ENCODE data around the gene MISP3. TPM values are rescaled to one million over a fixed set of nuclear protein-coding genes. Genes with fewer than 3 reads are reported as not detected.

MISP3 gene
- total and polyA plus RNA-seq, 7 experiments from 2014 or later = 0.18 to 1.9 (median 0.81) TPM

DNA sequence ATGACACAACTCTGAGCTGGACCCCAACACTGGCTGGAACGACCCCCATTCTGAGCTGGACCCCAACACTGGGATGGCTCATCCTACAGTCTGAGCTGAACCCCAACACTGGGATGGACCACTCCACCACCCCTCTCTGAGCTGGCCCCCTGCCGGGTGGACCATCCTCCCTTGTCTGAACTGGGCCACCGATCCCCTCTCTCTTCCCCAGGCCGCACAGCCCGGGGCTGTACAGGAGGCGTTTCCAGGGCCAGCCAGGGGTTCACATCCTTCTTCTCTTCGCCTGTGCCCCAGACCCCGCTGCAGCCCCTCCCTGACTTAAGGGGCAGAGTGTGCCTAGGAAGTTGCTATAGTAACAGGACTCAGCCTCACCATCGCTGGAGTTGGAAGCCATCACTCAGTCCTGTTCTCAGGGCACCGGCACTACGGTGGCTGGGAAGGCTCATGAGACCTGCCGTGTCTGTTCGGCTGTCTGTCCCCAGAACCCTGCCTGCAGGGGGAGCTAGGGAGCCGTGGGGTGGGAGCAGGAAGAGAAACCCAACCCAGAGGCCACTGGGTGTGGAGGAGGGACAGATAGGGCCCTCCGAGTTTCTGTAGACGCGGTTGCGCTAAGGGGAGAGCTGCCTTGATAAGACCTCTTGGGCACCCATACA is 41.3 kb downstream of the MISP3 start:
- no peaks in the 10 kb centered on the region for H3K27me3 ChIP-seq (ENCODE audit: control insufficient read depth in 2 of 2, insufficient read depth in 2 of 2, low read length in 2 of 2)
- no peak overlapping the region for H3K27ac ChIP-seq (ENCODE audit: low read depth, low read length)
- POLR2A ChIA-PET = interaction anchor here (1.2 kb wide), 2 partner anchors 34 to 38 kb away, joined by 3 to 4 read pairs; no protein-coding TSS in a partner anchor
- H3K36me3 ChIP-seq (ENCODE audit: control insufficient read depth in 2 of 3, insufficient read depth in 3 of 3, low read length in 3 of 3) = no peaks in the 10 kb centered on the region
- H3K9me3 ChIP-seq (ENCODE audit: control insufficient read depth in 2 of 3, low read length in 3 of 3) = no peaks in the 10 kb centered on the region
- intact Hi-C loops (cut with micrococcal nuclease) = no loop called here
- Mint-ChIP-seq H3K9me3 (peaks cover 0 to 2% (median 0%) of the 10 kb centered on the region in 11 donors), H3K36me3 (no peaks in the 10 kb centered on the region), H3K27me3 (no peaks in the 10 kb centered on the region), H3K4me1 (peaks cover 22 to 70% (median 63%) of the 10 kb centered on the region in 7 donors), H3K27ac (peak overlapping the region in 4 of 9 donors; percentile 38 to 52 (median 40)), H3K4me3 (peak overlapping the region in 4 of 10 donors; percentile 9 to 61 (median 22))
- ATAC-seq = no peak
- CTCF ChIA-PET = interaction anchor here (0.9 to 2.6 kb wide), 3 partner anchors 9 to 37 kb away, joined by 6 to 10 read pairs (median 6); partner anchors contain the start of gene ASF1B
- no peak overlapping the region for H3K4me3 ChIP-seq (ENCODE audit: low read length)
- peak in 4 of 9 donors; percentile 15 to 59 (median 32) for DNase-seq
- peaks cover 15 to 56% of the 10 kb centered on the region in 2 donors for H3K4me1 ChIP-seq (ENCODE audit: control insufficient read depth in 2 of 2, insufficient read depth in 2 of 2, low read length in 2 of 2)

- no peaks in the 10 kb centered on the region for H3K27me3 Mint-ChIP-seq
- peaks cover 25 to 74% (median 67%) of the 10 kb centered on the region in 7 donors for H3K4me1 Mint-ChIP-seq
- H3K4me1 ChIP-seq (ENCODE audit: control insufficient read depth in 2 of 2, insufficient read depth in 2 of 2, low read length in 2 of 2) = peaks cover 15 to 58% of the 10 kb centered on the region in 2 donors
- peaks cover 0 to 2% (median 0%) of the 10 kb centered on the region in 11 donors for H3K9me3 Mint-ChIP-seq
- peak overlapping the region in 1 of 10 donors; percentile 40 for H3K4me3 Mint-ChIP-seq
- intact Hi-C loops (cut with micrococcal nuclease) = no loop called here
- ChIA-PET CTCF (interaction anchor here (1.3 to 2.6 kb wide), 3 partner anchors 22 to 234 kb away, joined by 4 to 10 read pairs (median 6); partner anchors contain the start of gene ASF1B), POLR2A (interaction anchor here (1.2 to 1.3 kb wide), 2 partner anchors 39 to 40 kb away, joined by 3 to 4 read pairs; no protein-coding TSS in a partner anchor)
- H3K36me3 Mint-ChIP-seq = no peaks in the 10 kb centered on the region
- ATAC-seq (no peak), DNase-seq (no peak)
- H3K27ac Mint-ChIP-seq = peak overlapping the region in 5 of 9 donors; percentile 21 to 87 (median 59)
- H3K27me3 ChIP-seq (ENCODE audit: control insufficient read depth in 2 of 2, insufficient read depth in 2 of 2, low read length in 2 of 2) = no peaks in the 10 kb centered on the region
- H3K36me3 ChIP-seq (ENCODE audit: control insufficient read depth in 2 of 3, insufficient read depth in 3 of 3, low read length in 3 of 3) = no peaks in the 10 kb centered on the region
- no peaks in the 10 kb centered on the region for H3K9me3 ChIP-seq (ENCODE audit: control insufficient read depth in 2 of 3, low read length in 3 of 3)
- H3K4me3 ChIP-seq (ENCODE audit: low read length) = no peak overlapping the region
- H3K27ac ChIP-seq (ENCODE audit: low read depth, low read length) = no peak overlapping the region
These were observed 41.9 kb downstream of the MISP3 start for GRCh38 chr19:14114439-14114838.

DNA sequence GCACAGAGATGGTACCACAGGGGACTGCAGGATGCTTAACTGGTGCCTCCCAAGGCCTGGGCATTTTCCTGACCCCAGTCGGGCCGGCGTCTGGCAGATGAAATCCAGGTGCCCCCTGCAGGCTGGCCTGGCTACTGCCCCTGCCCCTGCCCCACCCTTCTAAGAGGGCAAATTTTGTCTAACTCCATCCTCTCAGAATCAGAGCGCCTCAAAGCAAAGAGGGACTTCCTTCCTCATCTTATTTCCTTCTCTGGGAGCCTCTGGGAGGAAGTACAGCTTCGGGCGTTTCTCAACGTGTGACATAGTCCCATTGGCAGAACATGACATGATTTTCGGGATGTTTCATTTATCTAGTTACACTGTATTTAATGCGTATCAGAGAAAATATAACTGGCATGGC is 42.3 kb downstream of the MISP3 start:
- peak overlapping the region in 8 of 10 donors; percentile 18 to 97 (median 49) for H3K4me3 Mint-ChIP-seq

DNA sequence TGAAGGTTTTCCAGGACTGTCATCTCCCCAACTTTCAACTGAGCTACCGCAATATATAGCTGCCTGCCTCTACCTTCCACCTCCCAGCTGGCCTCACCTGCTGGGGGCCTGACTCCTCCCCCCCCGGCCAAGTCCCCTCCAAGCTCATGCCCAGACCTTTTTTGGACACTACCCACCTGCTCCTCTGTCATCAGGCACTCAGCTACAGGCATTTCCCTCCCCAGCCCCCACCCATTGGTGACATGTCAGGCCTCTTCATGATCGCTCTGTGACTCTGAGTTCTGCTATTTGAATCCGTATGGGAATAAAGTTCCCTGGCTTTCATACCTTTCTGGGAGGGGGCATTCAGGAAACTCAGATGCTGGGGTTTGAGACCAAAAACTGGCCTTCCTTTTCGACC is 43.2 kb downstream of the MISP3 start:
- CTCF ChIA-PET = interaction anchor here (0.8 to 2.6 kb wide), 5 partner anchors 21 to 234 kb away, joined by 3 to 10 read pairs (median 4); partner anchors contain the start of gene ASF1B
- H3K27me3 ChIP-seq (ENCODE audit: control insufficient read depth in 2 of 2, insufficient read depth in 2 of 2, low read length in 2 of 2) = no peaks in the 10 kb centered on the region
- Mint-ChIP-seq H3K27ac (peak overlapping the region in 8 of 9 donors; percentile 19 to 97 (median 83)), H3K4me1 (peaks cover 25 to 72% (median 63%) of the 10 kb centered on the region in 7 donors), H3K9me3 (peaks cover 0 to 2% (median 0%) of the 10 kb centered on the region in 11 donors), H3K4me3 (peak overlapping the region; percentile 25 to 97 (median 91)), H3K27me3 (no peaks in the 10 kb centered on the region), H3K36me3 (no peaks in the 10 kb centered on the region)
- ATAC-seq (no peak), DNase-seq (no peak)
- peaks cover 15 to 58% of the 10 kb centered on the region in 2 donors for H3K4me1 ChIP-seq (ENCODE audit: control insufficient read depth in 2 of 2, insufficient read depth in 2 of 2, low read length in 2 of 2)
- intact Hi-C loops (cut with micrococcal nuclease) = loop anchor here in 1 of 2 donors (2.0 to 5.0 kb wide), 3 partner anchors 25 to 163 kb away; partner anchors contain the start of genes DCAF15 and SAMD1
- H3K4me3 ChIP-seq (ENCODE audit: low read length) = no peak overlapping the region
- H3K36me3 ChIP-seq (ENCODE audit: control insufficient read depth in 2 of 3, insufficient read depth in 3 of 3, low read length in 3 of 3) = no peaks in the 10 kb centered on the region
- no peaks in the 10 kb centered on the region for H3K9me3 ChIP-seq (ENCODE audit: control insufficient read depth in 2 of 3, low read length in 3 of 3)
- POLR2A ChIA-PET = interaction anchor here (0.9 to 2.2 kb wide), 4 partner anchors 15 to 42 kb away, joined by 3 to 10 read pairs (median 3); partner anchors contain the start of gene ASF1B
- peak overlapping the region; percentile 18 for H3K27ac ChIP-seq (ENCODE audit: low read depth, low read length)

More for the DNA sequence above, 42.3 kb downstream of the MISP3 start:
- Mint-ChIP-seq H3K36me3 (no peaks in the 10 kb centered on the region), H3K9me3 (peaks cover 0 to 2% (median 0%) of the 10 kb centered on the region in 11 donors), H3K27ac (peak overlapping the region in 7 of 9 donors; percentile 21 to 87 (median 59)), H3K4me1 (peaks cover 25 to 76% (median 67%) of the 10 kb centered on the region in 7 donors), H3K27me3 (no peaks in the 10 kb centered on the region)
- DNase-seq (peak in 6 of 9 donors; percentile 18 to 57 (median 32)), ATAC-seq (no peak)
- CTCF ChIA-PET = interaction anchor here (1.5 to 2.6 kb wide), 3 partner anchors 22 to 234 kb away, joined by 4 to 10 read pairs (median 4); partner anchors contain the start of gene ASF1B
- intact Hi-C loops (cut with micrococcal nuclease) = loop anchor here in 1 of 2 donors (5.0 kb wide), 2 partner anchors 33 to 163 kb away; partner anchors contain the start of gene DCAF15
- Histone ChIP-seq H3K4me1 (ENCODE audit: control insufficient read depth in 2 of 2, insufficient read depth in 2 of 2, low read length in 2 of 2) (peaks cover 15 to 58% of the 10 kb centered on the region in 2 donors), H3K36me3 (ENCODE audit: control insufficient read depth in 2 of 3, insufficient read depth in 3 of 3, low read length in 3 of 3) (no peaks in the 10 kb centered on the region), H3K27ac (ENCODE audit: low read depth, low read length) (no peak overlapping the region), H3K9me3 (ENCODE audit: control insufficient read depth in 2 of 3, low read length in 3 of 3) (no peaks in the 10 kb centered on the region), H3K27me3 (ENCODE audit: control insufficient read depth in 2 of 2, insufficient read depth in 2 of 2, low read length in 2 of 2) (no peaks in the 10 kb centered on the region), H3K4me3 (ENCODE audit: low read length) (no peak overlapping the region)
- POLR2A ChIA-PET = interaction anchor here (1.2 to 2.2 kb wide), 3 partner anchors 16 to 41 kb away, joined by 3 to 10 read pairs (median 3); partner anchors contain the start of gene ASF1B

- Mint-ChIP-seq H3K9me3 (peaks cover 0 to 2% (median 0%) of the 10 kb centered on the region in 11 donors), H3K4me1 (peaks cover 20 to 68% (median 58%) of the 10 kb centered on the region in 7 donors), H3K27me3 (no peaks in the 10 kb centered on the region), H3K36me3 (no peaks in the 10 kb centered on the region), H3K27ac (peak overlapping the region; percentile 56 to 97 (median 86)), H3K4me3 (peak overlapping the region; percentile 83 to 97 (median 91))
- no peaks in the 10 kb centered on the region for H3K36me3 ChIP-seq (ENCODE audit: control insufficient read depth in 2 of 3, insufficient read depth in 3 of 3, low read length in 3 of 3)
- ChIA-PET POLR2A (interaction anchor here (0.6 to 2.2 kb wide), 6 partner anchors 14 to 105 kb away, joined by 3 to 10 read pairs (median 3); partner anchors contain the start of gene ASF1B), CTCF (interaction anchor here (0.7 to 2.6 kb wide), 5 partner anchors 20 to 567 kb away, joined by 3 to 10 read pairs (median 3); partner anchors contain the start of gene ASF1B)
- intact Hi-C loops (cut with micrococcal nuclease) = loop anchor here in 1 of 2 donors (2.0 to 5.0 kb wide), 3 partner anchors 26 to 164 kb away; partner anchors contain the start of genes DCAF15 and SAMD1
- DNase-seq (peak in 2 of 9 donors; percentile 22 to 24), ATAC-seq (no peak)
- no peaks in the 10 kb centered on the region for H3K27me3 ChIP-seq (ENCODE audit: control insufficient read depth in 2 of 2, insufficient read depth in 2 of 2, low read length in 2 of 2)
- H3K4me3 ChIP-seq (ENCODE audit: low read length) = peak overlapping the region; percentile 67
- peaks cover 15 to 56% of the 10 kb centered on the region in 2 donors for H3K4me1 ChIP-seq (ENCODE audit: control insufficient read depth in 2 of 2, insufficient read depth in 2 of 2, low read length in 2 of 2)
- peak overlapping the region; percentile 72 for H3K27ac ChIP-seq (ENCODE audit: low read depth, low read length)
- no peaks in the 10 kb centered on the region for H3K9me3 ChIP-seq (ENCODE audit: control insufficient read depth in 2 of 3, low read length in 3 of 3)
These were observed 43.9 kb downstream of the MISP3 start for GRCh38 chr19:14116525-14116917.

Data from naive thymus-derived CD4-positive, alpha-beta T cell (primary cell).